RWPE1 (cell line): ENCODE data around the gene LMTK3.
"Not testable (repeated sequence)": the region's sequence is repeated elsewhere in the genome, so short reads cannot be mapped to it uniquely, and the experiment has no call there.

ENCODE experiments used
- CTCF ChIA-PET: fragments of 350-600 bp; sonication (Branson Sonifier 250); formaldehyde crosslinking; extraction: SDS; loops from one replicate; lab custom pipeline; 2021; lab: Yijun Ruan, JAX
- POLR2A ChIA-PET: fragments of 400-600 bp; formaldehyde crosslinking; extraction: SDS; loops from one replicate; lab custom pipeline; 2020; ENCODE audit warnings: antibody characterized with exemption; ENCODE audit not compliant: low non-redundant PET; lab: Yijun Ruan, JAX
- DNase-seq: peaks from one replicate; pipeline ENCODE4 v3.0.0; 2012; ENCODE audit warnings: low spot score
- H3K27ac ChIP-seq: fragments of 450-650 bp; 2 replicates; pipeline ENCODE4 v1.5.1; 2017
- CTCF ChIP-seq: fragments of 450-650 bp; conservative IDR thresholded peaks from 2 replicates; pipeline ENCODE4 v1.5.1; 2017; ENCODE audit warnings: low read depth, mild to moderate bottlenecking

LMTK3 gene

GRCh38 chr19:48529156-48529555 is 17.5 kb upstream of the LMTK3 start:
- no peak overlapping the region for H3K27ac ChIP-seq
- no peak for TF ChIP-seq CTCF
- ChIA-PET CTCF (no interaction called here), POLR2A (no interaction called here)
- DNase-seq = no peak

GRCh38 chr19:48524732-48525131 is 13.1 kb upstream of the LMTK3 start:
- H3K27ac ChIP-seq = no peak overlapping the region
- DNase-seq = no peak
- no peak for TF ChIP-seq CTCF
- POLR2A ChIA-PET = no interaction called here
- CTCF ChIA-PET = interaction anchor here (0.6 kb wide), 1 partner anchor 516 kb away, joined by 3 read pairs; no protein-coding TSS in a partner anchor

GRCh38 chr19:48524221-48524620 is 12.6 kb upstream of the LMTK3 start:
- DNase-seq = no peak
- ChIA-PET CTCF (interaction anchor here (0.6 kb wide), 1 partner anchor 516 kb away, joined by 3 read pairs; no protein-coding TSS in a partner anchor), POLR2A (no interaction called here)
- H3K27ac ChIP-seq = no peak overlapping the region
- TF ChIP-seq CTCF = no peak

GRCh38 chr19:48520134-48520533 is 8.5 kb upstream of the LMTK3 start:
- no peak for DNase-seq
- POLR2A ChIA-PET = no interaction called here
- no peak overlapping the region for H3K27ac ChIP-seq
- no peak for TF ChIP-seq CTCF
- CTCF ChIA-PET = no interaction called here

- CTCF ChIA-PET, DNase-seq, POLR2A ChIA-PET, H3K27ac ChIP-seq: not testable (repeated sequence)
Observed at GRCh38 chr19:48519426-48519825, 7.8 kb upstream of the LMTK3 start.

GRCh38 chr19:48518207-48518606 is 6.6 kb upstream of the LMTK3 start:
- ChIA-PET POLR2A (interaction anchor here (0.6 kb wide), 1 partner anchor 94 kb away, joined by 5 read pairs; no protein-coding TSS in a partner anchor), CTCF (interaction anchor here (0.7 kb wide), 1 partner anchor 33 kb away, joined by 4 read pairs; no protein-coding TSS in a partner anchor)
- no peak for TF ChIP-seq CTCF
- DNase-seq = no peak
- no peak overlapping the region for H3K27ac ChIP-seq

- H3K27ac ChIP-seq = no peak overlapping the region
- DNase-seq = no peak
- no peak for TF ChIP-seq CTCF
- CTCF ChIA-PET = no interaction called here
- POLR2A ChIA-PET = no interaction called here
Observed at GRCh38 chr19:48516536-48516935, 4.9 kb upstream of the LMTK3 start.
